Nucleus accumbens (tissue), 56 donors: ENCODE results near the gene PRR22.
"Not testable (repeated sequence)": the region's sequence is repeated elsewhere in the genome, so short reads cannot be mapped to it uniquely, and the experiment has no call there.

Source experiments
- DNase-seq, 56 donors: peaks; one replicate each; lab custom pipeline; 2025; lab: John Stamatoyannopoulos, UW

The PRR22 gene

GRCh38 chr19:5767949-5768348, 16.6 kb downstream of the PRR22 start:
- no peak for DNase-seq

GRCh38 chr19:5765220-5765619, 19.3 kb downstream of the PRR22 start:
- DNase-seq, result no peak

- no peak for DNase-seq
Observed at GRCh38 chr19:5762608-5763217, 21.8 kb downstream of the PRR22 start.

- no peak for DNase-seq
Observed at GRCh38 chr19:5753743-5754142, 30.8 kb downstream of the PRR22 start.

- DNase-seq, result no peak
Observed at GRCh38 chr19:5751709-5752108, 32.8 kb downstream of the PRR22 start.

GRCh38 chr19:5749505-5749904, 35.0 kb downstream of the PRR22 start:
- DNase-seq, result no peak

- DNase-seq, result not testable (repeated sequence)
Observed at GRCh38 chr19:5748920-5749319, 35.6 kb downstream of the PRR22 start.

- DNase-seq, result not testable (repeated sequence)
Observed at GRCh38 chr19:5744999-5745398, 39.5 kb downstream of the PRR22 start.

GRCh38 chr19:5743630-5744029, 40.9 kb downstream of the PRR22 start:
- DNase-seq, result no peak

GRCh38 chr19:5742051-5742450, 42.5 kb downstream of the PRR22 start:
- no peak for DNase-seq

- DNase-seq, result no peak
Observed at GRCh38 chr19:5738423-5738822, 46.1 kb downstream of the PRR22 start.

GRCh38 chr19:5733172-5733571, 51.4 kb downstream of the PRR22 start:
- not testable (repeated sequence) for DNase-seq
